A673 (cell line): Measurements from ENCODE around the gene HRH3. TPM values are rescaled to one million over a fixed set of nuclear protein-coding genes. Genes with fewer than 3 reads are reported as not detected.

Experiments
- BruUV-seq: library from RNA; stranded (reverse); fragments of 400-500 nt; replicated peaks from 2 replicates; lab custom pipeline; 2021; lab: Mats Ljungman, UMichigan
- CTCF ChIA-PET: fragments of 300-600 bp; sonication (Branson Sonifier 250); formaldehyde crosslinking; loops from one replicate; lab custom pipeline; 2022; ENCODE audit warnings: antibody characterized with exemption; lab: Charles Lee
- POLR2A ChIA-PET: fragments of 300-600 bp; sonication (Branson Sonifier 250); formaldehyde crosslinking; loops from one replicate; lab custom pipeline; 2022; ENCODE audit warnings: antibody characterized with exemption; ENCODE audit not compliant: low non-redundant PET; lab: Charles Lee
- DNase-seq: peaks from one replicate; pipeline ENCODE4 v3.0.0-alpha.2; 2015; ENCODE audit warnings: low spot score
- H3K27ac ChIP-seq: fragments of 200-600 bp; sonication (generic); 2 replicates; pipeline ENCODE4 v1.5.1; 2016; ENCODE audit warnings: mixed run types, low read depth, mild to moderate bottlenecking, mixed read lengths, antibody characterized with exemption, low read length; ENCODE audit not compliant: poor library complexity, severe bottlenecking
- H3K27me3 ChIP-seq: fragments of 200-600 bp; sonication (generic); replicated peaks from 2 replicates; pipeline ENCODE4 v1.6.1; 2017; ENCODE audit warnings: mixed run types, low read depth, mild to moderate bottlenecking, mixed read lengths, antibody characterized with exemption, low read length; ENCODE audit not compliant: insufficient read depth, poor library complexity
- H3K36me3 ChIP-seq: fragments of 200-600 bp; sonication (generic); 2 replicates; pipeline ENCODE4 v1.6.1; 2016; ENCODE audit warnings: mixed run types, mild to moderate bottlenecking, mixed read lengths, antibody characterized with exemption, low read length; ENCODE audit not compliant: insufficient read depth, poor library complexity, severe bottlenecking
- H3K4me1 ChIP-seq: fragments of 200-600 bp; sonication (generic); 2 replicates; pipeline ENCODE4 v1.6.1; 2017; ENCODE audit warnings: mixed run types, mild to moderate bottlenecking, mixed read lengths, antibody characterized with exemption, low read length; ENCODE audit not compliant: insufficient read depth, poor library complexity, severe bottlenecking
- H3K4me3 ChIP-seq: fragments of 200-600 bp; sonication (generic); 2 replicates; pipeline ENCODE4 v1.5.1; 2016; ENCODE audit warnings: low read depth, mixed run types, mild to moderate bottlenecking, mixed read lengths, low read length; ENCODE audit not compliant: poor library complexity, severe bottlenecking
- H3K9me3 ChIP-seq: fragments of 200-600 bp; sonication (generic); 2 replicates; pipeline ENCODE4 v1.6.1; 2016; ENCODE audit warnings: mixed run types, low read depth, mild to moderate bottlenecking, mixed read lengths, antibody characterized with exemption, low read length; ENCODE audit not compliant: poor library complexity, severe bottlenecking
- EZH2 ChIP-seq: fragments of 200-600 bp; sonication (generic); IDR thresholded peaks from 2 replicates; pipeline ENCODE4 v1.6.1; 2017; ENCODE audit warnings: borderline replicate concordance, low read depth, mild to moderate bottlenecking, mixed read lengths, antibody characterized with exemption, low read length; ENCODE audit not compliant: poor library complexity, severe bottlenecking
- intact Hi-C: fragments of 100-400 bp; cut with micrococcal nuclease; formaldehyde crosslinking; loops from one replicate; pipeline ENCODE4 v1.10.0; 2022; ENCODE audit not compliant: unreplicated experiment
- total RNA-seq: library from RNA; stranded (reverse); gene quantifications from 2 replicates; pipeline ENCODE4 v1.2.3, GENCODE V29; 2021
- TF ChIP-seq, protein P1 (sequence below): fragments of 300-800, 200-600 bp; sonication (generic); conservative IDR thresholded peaks from 2 replicates; pipeline ENCODE4 v1.5.1; 2017; ENCODE audit warnings: low read depth, mild to moderate bottlenecking, antibody characterized with exemption, low read length, moderate library complexity, mixed read lengths

The HRH3 gene
- total RNA-seq, 1 experiment from 2014 or later = not detected

DNA sequence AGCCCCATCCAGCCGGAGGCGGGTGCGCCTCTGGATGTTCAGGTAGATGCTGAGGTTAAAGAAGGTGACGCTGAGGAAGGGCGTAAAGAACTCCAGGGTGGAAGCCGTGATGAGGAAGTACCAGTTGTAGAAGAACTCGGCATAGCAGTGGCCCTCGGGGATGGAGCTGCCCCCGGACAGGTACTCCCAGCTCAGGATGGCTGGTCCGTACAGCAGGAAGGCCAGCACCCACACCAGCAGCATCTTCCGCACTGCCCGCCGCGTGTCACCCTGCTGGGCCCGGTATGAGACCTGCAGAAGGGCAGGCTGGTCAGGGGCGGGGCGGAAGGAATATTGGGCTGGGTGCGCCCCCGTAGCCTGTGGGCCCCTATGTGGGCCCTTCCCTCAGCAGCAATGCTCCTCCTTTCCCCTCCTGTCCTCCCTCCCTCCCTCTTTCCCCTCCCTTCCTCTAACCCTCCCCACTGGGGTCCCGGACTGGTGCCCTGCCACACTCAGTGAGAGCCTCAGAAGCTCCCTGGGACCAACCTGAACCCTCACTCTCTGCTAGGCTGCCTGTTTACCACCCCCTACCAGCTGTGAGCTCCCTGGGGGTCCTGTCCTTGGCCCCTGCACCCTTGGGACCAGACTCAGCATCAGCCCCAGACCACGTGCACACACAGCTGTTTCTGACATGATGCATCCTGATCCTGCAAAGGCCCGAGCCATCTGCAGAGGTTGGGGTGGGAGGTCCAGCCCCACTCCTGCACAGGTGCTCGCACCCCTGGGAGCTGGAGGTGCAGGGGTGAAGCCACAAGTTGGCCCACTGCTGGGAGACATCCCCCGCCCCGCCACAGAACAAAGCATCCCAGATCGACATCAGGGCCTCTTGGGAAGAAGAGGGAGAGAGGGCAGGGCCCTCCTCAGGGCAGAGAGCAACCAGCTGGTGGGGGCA, 3.2 kb downstream of the HRH3 start:
- POLR2A ChIA-PET = no interaction called here

DNA sequence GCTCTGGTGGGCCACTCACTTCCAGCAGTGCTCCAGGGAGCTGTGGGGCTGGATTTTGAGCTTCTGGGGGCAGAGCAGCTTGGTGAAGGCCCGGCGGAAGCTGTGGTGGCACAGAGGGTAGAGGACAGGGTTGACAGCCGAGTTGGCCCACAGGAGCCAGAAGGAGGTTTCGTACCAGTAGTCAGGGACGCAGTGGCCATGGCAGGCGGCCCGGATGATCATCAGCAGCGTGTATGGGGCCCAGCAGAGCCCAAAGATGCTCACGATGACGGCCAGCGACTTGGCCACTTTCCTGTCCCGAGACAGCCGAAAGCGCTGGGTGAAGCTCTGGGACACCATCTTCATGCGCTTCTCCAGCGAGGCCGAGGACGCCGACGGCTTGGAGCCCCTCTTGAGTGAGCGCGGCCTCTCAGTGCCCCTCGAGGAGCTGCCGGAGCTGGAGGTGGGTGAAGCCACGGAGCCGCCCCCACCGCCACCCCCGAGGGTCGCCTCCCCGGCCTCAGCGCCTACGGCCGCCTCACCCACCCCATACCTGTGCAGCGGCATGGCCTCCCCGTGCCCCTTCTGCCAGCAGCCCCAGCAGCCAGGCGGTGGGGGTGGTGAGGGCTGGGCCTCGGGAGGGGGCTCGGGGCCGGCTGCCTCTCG, 4.0 kb downstream of the HRH3 start:
- H3K27ac ChIP-seq = no peak overlapping the region
- peaks cover 5% of the 10 kb centered on the region for H3K4me1 ChIP-seq
- POLR2A ChIA-PET = no interaction called here
- intact Hi-C loops = no loop called here
- DNase-seq = no peak
- no peak overlapping the region for H3K4me3 ChIP-seq
- CTCF ChIA-PET = no interaction called here
- H3K9me3 ChIP-seq = no peaks in the 10 kb centered on the region
- TF ChIP-seq, protein P1, sequence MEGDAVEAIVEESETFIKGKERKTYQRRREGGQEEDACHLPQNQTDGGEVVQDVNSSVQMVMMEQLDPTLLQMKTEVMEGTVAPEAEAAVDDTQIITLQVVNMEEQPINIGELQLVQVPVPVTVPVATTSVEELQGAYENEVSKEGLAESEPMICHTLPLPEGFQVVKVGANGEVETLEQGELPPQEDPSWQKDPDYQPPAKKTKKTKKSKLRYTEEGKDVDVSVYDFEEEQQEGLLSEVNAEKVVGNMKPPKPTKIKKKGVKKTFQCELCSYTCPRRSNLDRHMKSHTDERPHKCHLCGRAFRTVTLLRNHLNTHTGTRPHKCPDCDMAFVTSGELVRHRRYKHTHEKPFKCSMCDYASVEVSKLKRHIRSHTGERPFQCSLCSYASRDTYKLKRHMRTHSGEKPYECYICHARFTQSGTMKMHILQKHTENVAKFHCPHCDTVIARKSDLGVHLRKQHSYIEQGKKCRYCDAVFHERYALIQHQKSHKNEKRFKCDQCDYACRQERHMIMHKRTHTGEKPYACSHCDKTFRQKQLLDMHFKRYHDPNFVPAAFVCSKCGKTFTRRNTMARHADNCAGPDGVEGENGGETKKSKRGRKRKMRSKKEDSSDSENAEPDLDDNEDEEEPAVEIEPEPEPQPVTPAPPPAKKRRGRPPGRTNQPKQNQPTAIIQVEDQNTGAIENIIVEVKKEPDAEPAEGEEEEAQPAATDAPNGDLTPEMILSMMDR = no peak
- no peak for TF ChIP-seq EZH2
- peaks cover 67% of the 10 kb centered on the region for H3K27me3 ChIP-seq
- no TSS peak for BruUV-seq
- no peaks in the 10 kb centered on the region for H3K36me3 ChIP-seq

More for the DNA sequence above, 3.2 kb downstream of the HRH3 start:
- no peak overlapping the region for H3K4me3 ChIP-seq
- CTCF ChIA-PET = no interaction called here
- H3K4me1 ChIP-seq = peaks cover 5% of the 10 kb centered on the region
- no peaks in the 10 kb centered on the region for H3K9me3 ChIP-seq
- TF ChIP-seq EZH2 = no peak
- TF ChIP-seq, protein P1 = no peak
- no peaks in the 10 kb centered on the region for H3K36me3 ChIP-seq
- H3K27ac ChIP-seq = no peak overlapping the region
- no peak for DNase-seq
- intact Hi-C loops = no loop called here
- peaks cover 75% of the 10 kb centered on the region for H3K27me3 ChIP-seq
- BruUV-seq = no TSS peak

DNA sequence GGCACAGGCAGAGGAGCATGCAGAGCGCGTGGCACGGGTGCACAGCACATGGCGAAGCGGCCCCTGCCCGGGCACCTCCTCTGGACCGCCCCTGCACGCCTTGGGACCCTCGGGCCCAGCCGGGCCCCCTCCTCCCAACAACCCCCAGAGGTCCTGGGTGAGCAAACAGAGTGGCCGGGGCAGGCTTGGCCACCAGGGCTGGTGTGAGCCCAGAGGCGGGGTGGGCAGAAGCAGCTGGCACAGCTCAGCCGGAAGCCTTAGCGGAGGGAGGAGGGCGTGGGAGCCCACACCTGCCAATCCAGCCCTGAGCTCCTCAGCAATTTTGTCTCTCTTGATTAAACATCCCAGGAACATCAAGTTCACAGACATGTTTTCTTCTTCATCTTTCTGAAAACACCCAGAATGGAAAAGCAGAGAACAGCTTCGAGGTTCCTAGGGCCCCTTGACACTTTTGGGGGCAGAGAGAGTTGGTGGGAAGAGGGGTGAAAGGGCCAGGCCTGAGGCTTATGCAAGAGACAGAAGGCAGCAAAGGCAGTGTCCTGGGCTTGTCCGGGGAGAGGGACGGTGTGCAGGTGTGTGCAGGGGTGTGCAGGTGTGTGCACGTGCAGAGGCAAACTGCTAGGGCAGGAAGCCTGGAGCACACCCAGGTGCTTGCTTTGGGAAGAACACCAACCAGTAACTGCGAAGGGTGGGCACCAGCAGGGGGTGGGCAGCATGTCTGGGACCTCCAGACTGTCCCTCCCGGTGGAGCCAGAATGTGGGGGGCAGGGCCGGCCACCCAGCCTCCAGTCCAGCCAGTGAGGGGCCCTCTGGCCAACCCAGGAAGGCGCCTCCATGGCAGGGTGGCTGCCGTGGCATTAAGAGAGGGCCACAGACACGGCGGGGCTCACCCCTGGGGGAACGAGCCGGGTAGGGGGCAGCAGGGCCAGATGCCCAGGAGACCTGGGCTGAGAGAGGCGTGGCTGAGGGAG, 4.8 kb downstream of the HRH3 start:
- POLR2A ChIA-PET = no interaction called here
- H3K4me3 ChIP-seq = no peak overlapping the region
- CTCF ChIA-PET = no interaction called here
- no peak for DNase-seq
- H3K36me3 ChIP-seq = no peaks in the 10 kb centered on the region
- intact Hi-C loops = no loop called here
- no peak for TF ChIP-seq EZH2
- TF ChIP-seq, protein P1 = no peak
- no peak overlapping the region for H3K27ac ChIP-seq
- no TSS peak for BruUV-seq
- no peaks in the 10 kb centered on the region for H3K9me3 ChIP-seq
- peaks cover 59% of the 10 kb centered on the region for H3K27me3 ChIP-seq
- peaks cover under 1% of the 10 kb centered on the region for H3K4me1 ChIP-seq
